Stimulated activated naive B cell treated with anti-CD40 and anti-IgM and Interleukin-4, amounts not matched to agents 10 μg/mL and 1 μg/mL and 100 μg/mL, for 72 hours (primary cell): ENCODE measurements around the gene TP53I3.
"Not testable (repeated sequence)": the region's sequence is repeated elsewhere in the genome, so short reads cannot be mapped to it uniquely, and the experiment has no call there.

Experiments
- ATAC-seq, 2 donors: fragments of 150-1000 bp; cut with Tn5 transposase; replicated peaks; 2 replicates each; pipeline ENCODE4 v1.10.0; 2021; ENCODE audit warnings: moderate library complexity in 1 of 2
- DNase-seq: peaks from one replicate; pipeline ENCODE4 v3.0.0; 2021
- H3K27ac Mint-ChIP-seq: one replicate; pipeline ENCODE4 v1.8.0; 2022; ENCODE audit warnings: mild to moderate bottlenecking, mixed read lengths
- H3K27me3 Mint-ChIP-seq, 2 donors: one replicate each; pipeline ENCODE4 v1.8.0; 2022; ENCODE audit warnings: mixed read lengths in 2 of 2
- H3K36me3 Mint-ChIP-seq, 2 donors: one replicate each; pipeline ENCODE4 v1.8.0; 2022; ENCODE audit warnings: mixed read lengths in 2 of 2, mild to moderate bottlenecking in 1 of 2
- H3K4me1 Mint-ChIP-seq, 2 donors: one replicate each; pipeline ENCODE4 v1.8.0; 2022; ENCODE audit warnings: mixed read lengths in 2 of 2, mild to moderate bottlenecking in 1 of 2
- H3K4me3 Mint-ChIP-seq, 2 donors: one replicate each; pipeline ENCODE4 v1.8.0; 2022; ENCODE audit warnings: mild to moderate bottlenecking in 2 of 2, mixed read lengths in 2 of 2, moderate library complexity in 1 of 2
- H3K9me3 Mint-ChIP-seq, 2 donors: one replicate each; pipeline ENCODE4 v1.8.0; 2022; ENCODE audit warnings: mixed read lengths in 2 of 2, mild to moderate bottlenecking in 1 of 2

Gene TP53I3

GRCh38 chr2:24109431-24109830 is 24.8 kb upstream of the TP53I3 start:
- Mint-ChIP-seq H3K9me3 (peaks cover 21 to 26% of the 10 kb centered on the region in 2 donors), H3K36me3 (peaks cover 5 to 17% of the 10 kb centered on the region in 2 donors), H3K4me1 (peaks cover 10% of the 10 kb centered on the region in 2 donors)
- ATAC-seq, DNase-seq, H3K27me3 Mint-ChIP-seq, H3K27ac Mint-ChIP-seq, H3K4me3 Mint-ChIP-seq: not testable (repeated sequence)

GRCh38 chr2:24107336-24107735 is 22.7 kb upstream of the TP53I3 start:
- H3K27me3 Mint-ChIP-seq = no peaks in the 10 kb centered on the region
- H3K9me3 Mint-ChIP-seq = peaks cover 21 to 26% of the 10 kb centered on the region in 2 donors
- DNase-seq = no peak
- peaks cover 18 to 24% of the 10 kb centered on the region in 2 donors for H3K4me1 Mint-ChIP-seq
- ATAC-seq = no peak
- no peak overlapping the region for H3K4me3 Mint-ChIP-seq
- no peak overlapping the region for H3K27ac Mint-ChIP-seq
- peaks cover 5 to 23% of the 10 kb centered on the region in 2 donors for H3K36me3 Mint-ChIP-seq

DNA sequence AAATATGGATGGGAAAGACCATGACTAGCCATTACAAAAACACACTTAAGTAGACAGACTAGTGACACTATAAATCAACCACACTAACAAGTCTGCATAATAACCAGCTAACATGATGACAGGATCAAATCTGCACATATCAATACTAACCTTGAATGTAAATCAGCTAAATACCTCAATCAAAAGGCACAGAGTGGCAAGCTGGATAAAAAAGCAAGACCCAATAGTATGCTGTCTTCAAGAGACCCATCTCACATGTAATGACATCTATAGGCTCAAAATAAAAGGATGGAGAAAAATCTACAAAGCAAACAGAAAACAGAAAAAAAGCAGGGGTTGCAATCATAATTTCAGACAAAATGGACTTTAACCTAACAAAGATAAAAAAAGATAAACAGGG is 22.2 kb upstream of the TP53I3 start:
- peaks cover 18 to 24% of the 10 kb centered on the region in 2 donors for H3K4me1 Mint-ChIP-seq
- peaks cover 5 to 23% of the 10 kb centered on the region in 2 donors for H3K36me3 Mint-ChIP-seq
- no peaks in the 10 kb centered on the region for H3K27me3 Mint-ChIP-seq
- ATAC-seq = no peak
- H3K4me3 Mint-ChIP-seq = no peak overlapping the region
- H3K9me3 Mint-ChIP-seq = peaks cover 21 to 26% of the 10 kb centered on the region in 2 donors
- H3K27ac Mint-ChIP-seq = no peak overlapping the region
- no peak for DNase-seq

GRCh38 chr2:24105816-24106215 is 21.2 kb upstream of the TP53I3 start:
- H3K36me3 Mint-ChIP-seq = peaks cover 5 to 25% of the 10 kb centered on the region in 2 donors
- H3K27ac Mint-ChIP-seq = no peak overlapping the region
- no peak for DNase-seq

DNA sequence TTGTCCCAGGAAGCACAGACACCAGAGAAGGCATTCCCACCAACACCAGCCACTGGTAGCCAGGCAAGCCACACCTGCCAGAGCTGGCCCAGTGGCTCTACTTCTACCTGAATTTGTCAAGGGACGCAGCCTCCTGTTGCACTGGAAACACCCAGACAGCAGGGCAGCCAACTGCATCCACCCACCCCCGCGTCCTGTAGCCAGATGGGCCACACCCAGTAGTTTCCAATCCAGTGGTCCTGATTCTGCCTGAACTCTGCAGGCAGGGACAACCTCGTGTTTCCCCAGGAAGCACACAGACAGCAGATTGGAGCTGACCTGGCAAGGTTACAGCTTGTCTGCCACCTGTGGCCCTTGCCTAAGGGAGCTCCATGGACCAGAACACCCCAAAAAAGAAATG is 20.3 kb upstream of the TP53I3 start:
- no peaks in the 10 kb centered on the region for H3K27me3 Mint-ChIP-seq
- H3K4me1 Mint-ChIP-seq = peaks cover 16 to 24% of the 10 kb centered on the region in 2 donors
- no peak overlapping the region for H3K4me3 Mint-ChIP-seq
- H3K27ac Mint-ChIP-seq = no peak overlapping the region
- peak; percentile 58 to 74 for ATAC-seq
- peaks cover 21 to 26% of the 10 kb centered on the region in 2 donors for H3K9me3 Mint-ChIP-seq
- DNase-seq = no peak
- peaks cover 8 to 30% of the 10 kb centered on the region in 2 donors for H3K36me3 Mint-ChIP-seq

More at GRCh38 chr2:24105816-24106215, 21.2 kb upstream of the TP53I3 start:
- no peak for ATAC-seq
- Mint-ChIP-seq H3K4me3 (no peak overlapping the region), H3K27me3 (no peaks in the 10 kb centered on the region), H3K9me3 (peaks cover 21 to 26% of the 10 kb centered on the region in 2 donors), H3K4me1 (peaks cover 16 to 24% of the 10 kb centered on the region in 2 donors)

DNA sequence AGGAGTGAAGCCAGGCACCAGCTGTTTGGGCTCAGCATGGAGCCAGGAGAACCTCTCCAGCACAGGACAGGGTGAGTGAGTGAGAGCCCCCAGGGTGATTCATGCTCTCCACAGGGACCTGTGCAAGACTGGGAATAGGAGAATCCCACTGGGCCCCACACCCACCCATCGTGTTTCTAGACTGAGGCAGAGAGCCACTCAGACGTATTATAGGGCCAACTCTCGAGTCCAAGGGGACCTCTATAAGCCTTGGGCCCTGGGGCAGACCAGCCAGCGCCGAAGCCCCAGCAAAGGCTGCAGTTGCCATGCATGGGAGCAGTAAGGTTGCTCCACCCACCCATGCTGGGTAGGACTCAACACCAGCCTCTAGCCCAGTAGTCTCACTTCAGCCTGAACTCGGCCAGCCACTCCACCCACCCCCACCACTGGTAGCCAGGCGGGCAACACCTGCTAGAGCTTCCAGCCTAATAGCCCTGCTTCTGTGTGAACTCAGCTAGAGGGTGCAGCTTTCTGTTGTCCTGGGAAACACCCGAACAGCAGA is 19.5 kb upstream of the TP53I3 start:
- DNase-seq = no peak
- ATAC-seq = peak in 1 of 2 donors; percentile 10
- no peaks in the 10 kb centered on the region for H3K27me3 Mint-ChIP-seq
- peaks cover 16 to 24% of the 10 kb centered on the region in 2 donors for H3K4me1 Mint-ChIP-seq
- no peak overlapping the region for H3K4me3 Mint-ChIP-seq
- H3K27ac Mint-ChIP-seq = peak overlapping the region; percentile 9
- peaks cover 22 to 23% of the 10 kb centered on the region in 2 donors for H3K9me3 Mint-ChIP-seq
- peaks cover 9 to 27% of the 10 kb centered on the region in 2 donors for H3K36me3 Mint-ChIP-seq

GRCh38 chr2:24102677-24103076 is 18.0 kb upstream of the TP53I3 start:
- DNase-seq = no peak

GRCh38 chr2:24101992-24102391 is 17.4 kb upstream of the TP53I3 start:
- Mint-ChIP-seq H3K4me3 (no peak overlapping the region), H3K27ac (no peak overlapping the region), H3K36me3 (peaks cover 17 to 28% of the 10 kb centered on the region in 2 donors), H3K4me1 (peaks cover 16 to 24% of the 10 kb centered on the region in 2 donors), H3K27me3 (no peaks in the 10 kb centered on the region), H3K9me3 (peaks cover 7 to 16% of the 10 kb centered on the region in 2 donors)
- DNase-seq = no peak
- no peak for ATAC-seq

More at GRCh38 chr2:24102677-24103076, 18.0 kb upstream of the TP53I3 start:
- Mint-ChIP-seq H3K27ac (no peak overlapping the region), H3K4me1 (peaks cover 16 to 24% of the 10 kb centered on the region in 2 donors), H3K27me3 (no peaks in the 10 kb centered on the region), H3K4me3 (no peak overlapping the region), H3K9me3 (peaks cover 13 to 19% of the 10 kb centered on the region in 2 donors), H3K36me3 (peaks cover 14 to 28% of the 10 kb centered on the region in 2 donors)
- no peak for ATAC-seq

DNA sequence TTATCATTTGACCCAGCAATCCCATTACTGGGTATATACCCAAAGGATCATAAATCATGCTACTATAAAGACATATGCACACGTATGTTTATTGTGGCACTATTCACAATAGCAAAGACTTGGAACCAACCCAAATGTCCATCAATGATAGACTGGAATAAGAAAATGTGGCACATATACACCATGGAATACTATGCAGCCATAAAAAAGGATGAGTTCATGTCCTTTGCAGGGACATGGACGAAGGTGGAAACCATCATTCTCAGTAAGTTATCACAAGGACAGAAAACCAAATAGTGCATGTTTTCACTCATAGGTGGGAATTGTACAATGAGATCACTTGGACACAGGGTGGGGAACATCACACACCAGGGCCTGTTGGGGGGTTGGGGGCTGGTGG is 16.1 kb upstream of the TP53I3 start:
- not testable (repeated sequence) for H3K9me3 Mint-ChIP-seq, ATAC-seq, DNase-seq, H3K27ac Mint-ChIP-seq, H3K4me3 Mint-ChIP-seq, H3K27me3 Mint-ChIP-seq
- Mint-ChIP-seq H3K4me1 (peaks cover 16 to 24% of the 10 kb centered on the region in 2 donors), H3K36me3 (peaks cover 26 to 34% of the 10 kb centered on the region in 2 donors)

DNA sequence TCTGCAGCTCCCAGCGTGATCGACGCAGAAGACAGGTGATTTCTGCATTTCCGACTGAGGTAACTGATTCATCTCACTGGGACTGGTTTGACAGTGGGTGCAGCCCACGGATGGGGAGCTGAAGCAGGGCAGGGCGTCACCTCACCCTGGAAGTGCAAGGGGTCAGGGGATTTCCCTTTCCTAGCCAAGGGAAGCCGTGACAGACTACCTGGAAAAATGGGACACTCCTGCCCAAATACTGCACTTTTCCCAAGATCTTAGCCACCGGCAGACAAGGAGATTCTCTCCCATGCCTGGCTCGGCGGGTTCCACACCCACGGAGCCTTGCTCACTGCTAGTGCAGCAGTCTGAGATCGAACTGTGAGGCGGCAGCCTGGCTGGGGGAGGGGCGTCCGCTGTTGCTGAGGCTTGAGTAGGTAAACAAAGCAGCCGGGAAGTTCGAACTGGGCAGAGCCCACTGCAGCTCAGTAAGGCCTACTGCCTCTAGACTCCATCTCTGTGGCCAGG is 10.6 kb upstream of the TP53I3 start:
- peaks cover 25 to 26% of the 10 kb centered on the region in 2 donors for H3K36me3 Mint-ChIP-seq
- H3K27me3 Mint-ChIP-seq, H3K27ac Mint-ChIP-seq, DNase-seq, ATAC-seq, H3K4me1 Mint-ChIP-seq, H3K4me3 Mint-ChIP-seq, H3K9me3 Mint-ChIP-seq: not testable (repeated sequence)

- H3K4me1 Mint-ChIP-seq, ATAC-seq, H3K9me3 Mint-ChIP-seq, H3K27ac Mint-ChIP-seq, H3K4me3 Mint-ChIP-seq, H3K27me3 Mint-ChIP-seq, DNase-seq: not testable (repeated sequence)
- peaks cover 21 to 28% of the 10 kb centered on the region in 2 donors for H3K36me3 Mint-ChIP-seq
These were observed 8.6 kb upstream of the TP53I3 start for GRCh38 chr2:24093270-24093669.

DNA sequence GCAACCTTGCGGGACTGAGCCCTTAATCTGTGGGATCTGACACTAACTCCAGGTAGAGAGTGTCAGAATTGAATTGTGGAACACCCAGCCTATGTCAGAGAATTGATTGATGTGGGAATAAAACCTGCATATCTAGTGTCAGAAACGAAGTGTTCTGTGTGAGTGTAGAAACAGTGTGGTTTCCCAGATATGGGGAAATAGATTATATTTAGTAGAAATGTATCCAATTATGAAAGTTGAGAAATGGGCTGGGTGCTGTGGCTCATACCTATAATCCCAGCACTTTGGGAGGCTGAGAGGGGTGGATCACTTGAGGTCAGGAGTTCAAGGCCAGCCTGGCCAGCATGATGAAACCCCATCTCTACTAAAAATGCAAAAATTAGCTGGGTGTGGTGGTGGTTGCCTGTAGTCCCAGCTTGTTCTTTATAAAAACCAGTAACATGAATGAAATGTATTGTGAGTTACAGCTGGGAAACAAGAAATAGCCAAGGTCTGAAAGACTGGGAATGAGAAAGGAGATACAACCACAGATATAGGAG is 4.3 kb upstream of the TP53I3 start:
- peaks cover 0 to 2% of the 10 kb centered on the region in 2 donors for H3K9me3 Mint-ChIP-seq

DNA sequence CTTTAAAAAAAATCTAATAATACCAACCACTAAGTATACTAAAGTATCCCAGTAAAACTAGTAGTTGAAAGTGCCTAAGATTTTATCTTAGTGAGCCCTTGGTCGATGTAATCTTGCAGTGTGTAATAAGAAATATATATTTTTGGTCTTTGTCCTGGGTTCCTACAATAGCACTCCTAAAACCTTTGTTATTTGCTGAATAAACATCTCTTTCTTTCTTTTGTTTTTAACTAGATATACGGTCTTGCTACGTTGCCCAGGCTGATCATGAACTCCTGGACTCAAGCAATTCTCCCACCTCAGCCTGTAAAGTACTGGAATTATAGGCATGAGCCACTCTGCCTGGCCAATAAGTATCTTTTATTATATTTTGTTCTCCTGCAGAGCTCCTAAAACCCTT is 2.4 kb upstream of the TP53I3 start:
- no peaks in the 10 kb centered on the region for H3K9me3 Mint-ChIP-seq
- H3K36me3 Mint-ChIP-seq = peaks cover 0 to 9% of the 10 kb centered on the region in 2 donors
- no peak for ATAC-seq
- H3K27ac Mint-ChIP-seq = no peak overlapping the region
- no peaks in the 10 kb centered on the region for H3K27me3 Mint-ChIP-seq
- peaks cover 11 to 22% of the 10 kb centered on the region in 2 donors for H3K4me1 Mint-ChIP-seq
- no peak overlapping the region for H3K4me3 Mint-ChIP-seq
- DNase-seq = no peak

More for the DNA sequence above, 4.3 kb upstream of the TP53I3 start:
- Mint-ChIP-seq H3K27ac (no peak overlapping the region), H3K4me1 (peaks cover 8 to 14% of the 10 kb centered on the region in 2 donors), H3K27me3 (no peaks in the 10 kb centered on the region), H3K36me3 (peaks cover 3 to 12% of the 10 kb centered on the region in 2 donors), H3K4me3 (no peak overlapping the region)
- ATAC-seq = no peak
- DNase-seq = no peak

DNA sequence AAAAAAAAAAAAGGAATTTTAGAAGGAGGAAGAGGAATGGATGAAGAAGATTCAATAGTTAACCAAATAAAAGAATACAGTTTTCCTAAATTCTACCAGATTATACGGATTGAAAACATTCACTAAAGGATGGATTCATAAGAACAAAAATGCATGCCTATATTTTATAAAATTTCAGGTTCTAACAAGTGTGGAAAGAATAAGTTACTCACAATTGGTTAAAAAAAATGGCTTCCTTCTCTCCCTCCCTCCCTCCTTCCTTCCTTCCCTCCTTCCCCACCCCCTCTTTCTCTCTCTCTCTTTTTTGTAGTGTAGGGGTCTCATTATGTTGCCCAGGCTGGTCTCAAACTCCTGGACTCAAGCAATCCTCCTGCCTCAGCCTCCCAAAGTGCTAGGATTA is 1.6 kb upstream of the TP53I3 start:
- H3K9me3 Mint-ChIP-seq = no peaks in the 10 kb centered on the region
- no peak for DNase-seq
- H3K27ac Mint-ChIP-seq = no peak overlapping the region
- peaks cover 2 to 13% of the 10 kb centered on the region in 2 donors for H3K36me3 Mint-ChIP-seq
- no peaks in the 10 kb centered on the region for H3K27me3 Mint-ChIP-seq
- H3K4me1 Mint-ChIP-seq = peaks cover 11 to 22% of the 10 kb centered on the region in 2 donors
- ATAC-seq = no peak
- no peak overlapping the region for H3K4me3 Mint-ChIP-seq

GRCh38 chr2:24085200-24085489 is 511 bp upstream of the TP53I3 start:
- Mint-ChIP-seq H3K4me3 (peak overlapping the region; percentile 89 to 93), H3K27ac (no peak overlapping the region), H3K9me3 (no peaks in the 10 kb centered on the region), H3K27me3 (no peaks in the 10 kb centered on the region), H3K36me3 (peaks cover 3 to 15% of the 10 kb centered on the region in 2 donors), H3K4me1 (peaks cover 11 to 22% of the 10 kb centered on the region in 2 donors)
- no peak for ATAC-seq
- no peak for DNase-seq
